ENCODE data around the gene PLCB3.

The PLCB3 gene

DNA sequence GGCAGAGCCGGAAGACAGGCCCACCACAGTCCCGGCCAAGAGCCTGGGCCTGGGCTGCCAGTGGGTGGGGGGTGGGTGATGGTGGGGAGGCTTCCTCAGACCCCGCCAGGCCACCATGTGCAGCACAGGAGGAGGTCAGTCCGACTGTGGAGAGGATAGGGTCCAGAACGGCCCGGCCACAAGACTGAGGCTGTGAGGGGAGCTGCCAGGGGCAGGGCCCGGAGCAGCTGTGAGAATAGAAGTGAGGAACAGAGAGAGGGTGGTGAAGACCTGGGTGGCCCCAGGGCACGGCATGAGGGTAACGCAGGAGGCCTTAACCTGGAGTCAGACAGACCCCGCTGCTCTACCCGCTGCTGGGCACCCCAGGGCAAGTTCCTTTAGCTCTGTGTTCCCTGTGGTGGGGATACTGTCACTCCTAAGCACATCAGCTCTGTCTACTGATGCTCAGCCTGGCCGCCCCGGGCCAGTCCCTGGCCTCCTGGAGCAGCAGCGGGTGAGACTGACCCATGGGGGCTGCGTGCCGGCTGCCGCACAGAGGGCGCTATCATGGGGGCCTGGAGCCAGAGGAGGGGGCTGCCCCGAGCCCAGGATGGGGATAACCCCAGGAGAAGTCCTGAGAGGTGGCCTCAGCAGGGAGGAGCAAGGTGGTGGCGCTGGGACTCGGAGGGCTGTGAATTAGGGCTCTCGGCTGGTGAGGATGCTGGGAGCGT lies 43.1 kb upstream of the PLCB3 start:
- TF ChIP-seq POLR2A (IDR thresholded peaks at IDR 0.05; ENCODE audit: low read depth, low read length), result no peak
- TF ChIP-seq POU2F2 (IDR thresholded peaks at IDR 0.05; ENCODE audit: low read depth, low read length), result no peak
- TF ChIP-seq POLR2AphosphoS5 (IDR thresholded peaks at IDR 0.05; ENCODE audit: low read depth, low read length), result no peak
- no peak for TF ChIP-seq TAF1 (IDR thresholded peaks at IDR 0.05; ENCODE audit: low read depth, low read length)
- no peak for TF ChIP-seq SPI1 (IDR thresholded peaks at IDR 0.05; ENCODE audit: low read depth, low read length)
- no peak for TF ChIP-seq PAX5 (IDR thresholded peaks at IDR 0.05; ENCODE audit: insufficient read depth, low read length, severe bottlenecking)
- FAIRE-seq (no peak), DNase-seq (ENCODE audit: insufficient read length, low spot score) (no peak)

DNA sequence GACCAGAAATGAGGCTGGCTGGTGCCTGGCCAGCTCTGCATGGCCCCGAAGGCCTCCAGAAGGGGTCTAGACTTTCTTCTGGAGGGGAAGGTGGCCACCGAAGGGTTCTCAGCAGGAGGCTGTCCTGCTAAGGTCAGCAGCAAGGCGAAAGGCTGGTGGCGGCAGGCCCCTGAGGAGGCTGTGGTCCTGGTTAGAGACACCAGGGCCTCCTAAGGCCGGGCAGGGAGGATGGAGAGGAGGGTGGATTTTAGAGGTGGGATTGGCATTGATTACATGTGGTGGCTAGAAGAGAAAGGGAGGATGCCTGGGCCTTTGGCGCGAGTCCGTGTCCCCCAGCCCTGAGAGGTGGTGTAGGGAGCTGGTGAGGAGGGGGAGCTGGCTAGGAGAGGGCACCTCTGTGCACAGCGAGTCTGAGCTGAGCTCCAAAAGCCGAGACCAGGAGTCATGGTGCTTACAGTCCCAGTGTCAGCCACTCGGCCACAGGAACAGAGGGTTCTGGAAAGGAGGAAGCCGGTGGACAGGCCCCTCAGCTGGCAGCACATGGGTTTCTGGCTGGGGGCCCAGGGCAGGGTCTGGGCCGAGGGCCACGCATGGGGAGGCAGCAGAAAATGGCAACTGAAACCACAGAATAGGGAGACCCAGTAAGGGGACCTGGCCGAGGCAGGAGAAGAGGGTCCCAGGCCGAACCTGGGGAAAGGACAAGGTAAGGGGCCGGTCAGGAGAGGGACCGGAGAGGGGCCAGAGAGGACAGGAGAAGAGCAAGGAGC lies 42.4 kb upstream of the PLCB3 start:
- FAIRE-seq (no peak), DNase-seq (ENCODE audit: insufficient read length, low spot score) (no peak)
- TF ChIP-seq POLR2A (IDR thresholded peaks at IDR 0.05; ENCODE audit: low read depth, low read length), result no peak
- TF ChIP-seq SPI1 (IDR thresholded peaks at IDR 0.05; ENCODE audit: low read depth, low read length), result no peak
- no peak for TF ChIP-seq TAF1 (IDR thresholded peaks at IDR 0.05; ENCODE audit: low read depth, low read length)
- TF ChIP-seq POLR2AphosphoS5 (IDR thresholded peaks at IDR 0.05; ENCODE audit: low read depth, low read length), result no peak

DNA sequence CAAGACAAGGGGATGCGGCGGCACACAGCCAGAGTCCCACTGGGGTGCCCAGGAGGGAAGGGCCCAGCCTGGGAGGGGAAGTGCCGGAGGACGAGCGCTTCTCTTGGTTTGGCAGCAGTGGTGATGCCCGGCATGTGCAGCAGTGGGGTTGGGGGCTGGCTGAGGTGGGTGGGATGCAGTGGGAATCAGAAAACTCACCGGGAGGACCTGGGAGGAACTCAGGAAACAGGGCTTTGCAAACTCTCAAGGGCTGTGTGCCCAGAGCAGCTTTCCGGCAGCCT lies 41.8 kb upstream of the PLCB3 start:
- DNase-seq (ENCODE audit: insufficient read length, low spot score) (no peak), FAIRE-seq (no peak)
- TF ChIP-seq POU2F2 (IDR thresholded peaks at IDR 0.05; ENCODE audit: low read depth, low read length) (no peak), POLR2AphosphoS5 (IDR thresholded peaks at IDR 0.05; ENCODE audit: low read depth, low read length) (no peak), SPI1 (IDR thresholded peaks at IDR 0.05; ENCODE audit: low read depth, low read length) (no peak), TAF1 (IDR thresholded peaks at IDR 0.05; ENCODE audit: low read depth, low read length) (no peak), PAX5 (IDR thresholded peaks at IDR 0.05; ENCODE audit: insufficient read depth, low read length, severe bottlenecking) (no peak), POLR2A (IDR thresholded peaks at IDR 0.05; ENCODE audit: low read depth, low read length) (no peak)

DNA sequence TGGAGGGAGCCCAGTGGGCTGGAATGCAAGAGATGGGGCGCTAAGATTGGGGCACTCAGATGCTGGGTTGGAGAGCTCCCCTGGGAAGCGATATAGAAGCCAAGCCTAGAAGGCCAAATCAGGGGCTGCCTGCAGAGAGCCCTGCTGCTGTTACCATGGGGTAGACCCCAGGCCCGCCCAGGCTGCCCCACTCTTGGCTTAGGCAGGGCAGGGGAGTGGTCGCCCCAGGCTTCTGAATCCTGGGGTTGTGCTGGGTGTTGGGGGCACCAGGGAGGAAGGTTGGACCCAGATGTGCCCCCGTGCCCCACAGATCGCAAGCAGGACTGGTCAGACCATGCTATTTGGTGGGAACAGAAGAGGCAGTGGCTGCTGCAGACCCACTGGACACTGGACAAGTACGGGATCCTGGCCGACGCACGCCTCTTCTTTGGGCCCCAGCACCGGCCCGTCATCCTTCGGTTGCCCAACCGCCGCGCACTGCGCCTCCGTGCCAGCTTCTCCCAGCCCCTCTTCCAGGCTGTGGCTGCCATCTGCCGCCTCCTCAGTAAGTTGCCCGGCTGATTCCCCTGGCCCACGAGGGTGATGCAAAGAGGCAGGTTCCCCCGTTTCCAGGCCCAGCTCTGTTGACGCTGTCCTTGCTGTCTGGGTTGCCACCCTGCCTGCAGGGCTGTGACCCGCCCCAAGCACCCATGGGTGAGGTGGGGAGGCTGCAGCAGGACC lies 40.9 kb upstream of the PLCB3 start:
- no peak for FAIRE-seq
- TF ChIP-seq POLR2AphosphoS5 (IDR thresholded peaks at IDR 0.05; ENCODE audit: low read depth, low read length) (no peak), POU2F2 (IDR thresholded peaks at IDR 0.05; ENCODE audit: low read depth, low read length) (no peak), TAF1 (IDR thresholded peaks at IDR 0.05; ENCODE audit: low read depth, low read length) (no peak), PAX5 (IDR thresholded peaks at IDR 0.05; ENCODE audit: insufficient read depth, low read length, severe bottlenecking) (no peak), POLR2A (IDR thresholded peaks at IDR 0.05; ENCODE audit: low read depth, low read length) (no peak), SPI1 (IDR thresholded peaks at IDR 0.05; ENCODE audit: low read depth, low read length) (no peak)
- DNase-seq (ENCODE audit: insufficient read length, low spot score), result no peak

DNA sequence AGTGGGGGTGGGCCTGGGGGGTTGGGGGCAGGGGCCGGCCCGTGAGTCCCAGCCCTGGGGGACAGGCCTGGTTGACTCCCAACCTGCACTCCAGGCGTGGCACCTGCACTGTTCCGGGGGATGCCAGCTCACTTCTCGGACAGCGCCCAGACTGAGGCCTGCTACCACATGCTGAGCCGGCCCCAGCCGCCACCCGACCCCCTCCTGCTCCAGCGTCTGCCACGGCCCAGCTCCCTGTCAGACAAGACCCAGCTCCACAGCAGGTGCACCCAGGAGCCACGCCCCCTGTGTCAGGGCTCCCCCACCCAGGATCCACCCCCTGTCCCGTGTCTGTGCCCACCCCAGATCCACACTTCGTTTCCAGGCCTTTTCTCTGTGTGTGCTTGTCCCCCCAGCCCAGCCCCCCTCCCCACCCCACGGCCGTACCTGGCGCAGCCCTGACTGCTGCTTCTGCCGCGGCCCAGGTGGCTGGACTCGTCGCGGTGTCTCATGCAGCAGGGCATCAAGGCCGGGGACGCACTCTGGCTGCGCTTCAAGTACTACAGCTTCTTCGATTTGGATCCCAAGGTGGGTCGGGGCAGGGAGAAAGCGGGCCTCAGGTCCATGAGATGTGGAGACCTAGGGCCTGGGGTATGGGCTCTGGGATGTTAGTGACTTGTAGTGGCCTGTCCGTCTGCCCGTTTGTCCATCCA lies 40.0 kb upstream of the PLCB3 start:
- TF ChIP-seq TAF1 (IDR thresholded peaks at IDR 0.05; ENCODE audit: low read depth, low read length) (no peak), POLR2A (IDR thresholded peaks at IDR 0.05; ENCODE audit: low read depth, low read length) (no peak), POU2F2 (IDR thresholded peaks at IDR 0.05; ENCODE audit: low read depth, low read length) (no peak), POLR2AphosphoS5 (IDR thresholded peaks at IDR 0.05; ENCODE audit: low read depth, low read length) (no peak), SPI1 (IDR thresholded peaks at IDR 0.05; ENCODE audit: low read depth, low read length) (no peak), PAX5 (IDR thresholded peaks at IDR 0.05; ENCODE audit: insufficient read depth, low read length, severe bottlenecking) (no peak)
- DNase-seq (ENCODE audit: insufficient read length, low spot score) (no peak), FAIRE-seq (no peak)

DNA sequence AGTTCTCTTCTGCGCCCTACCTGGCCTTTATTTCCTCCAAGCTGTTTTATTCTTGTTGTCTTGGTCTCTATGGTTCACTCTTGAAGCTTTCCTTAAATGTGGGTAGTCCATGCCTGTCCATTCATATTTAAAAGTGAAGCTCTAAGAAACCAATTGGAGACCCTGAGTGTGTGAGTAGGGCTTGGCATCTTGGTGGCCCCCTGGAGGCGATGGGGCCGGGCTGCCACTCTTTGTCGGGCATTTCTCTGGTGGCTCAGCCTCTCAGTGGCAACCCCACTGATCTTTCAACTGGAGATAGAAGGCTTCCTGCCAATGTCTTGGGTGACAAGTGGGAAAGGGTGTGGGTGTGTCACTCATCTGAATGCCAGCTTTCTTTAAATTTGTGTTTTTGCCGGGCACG lies 34.5 kb upstream of the PLCB3 start:
- no peak for TF ChIP-seq SPI1 (IDR thresholded peaks at IDR 0.05; ENCODE audit: low read depth, low read length)
- TF ChIP-seq PAX5 (IDR thresholded peaks at IDR 0.05; ENCODE audit: insufficient read depth, low read length, severe bottlenecking), result no peak
- no peak for TF ChIP-seq TAF1 (IDR thresholded peaks at IDR 0.05; ENCODE audit: low read depth, low read length)
- TF ChIP-seq POLR2A (IDR thresholded peaks at IDR 0.05; ENCODE audit: low read depth, low read length), result no peak
- no peak for TF ChIP-seq POLR2AphosphoS5 (IDR thresholded peaks at IDR 0.05; ENCODE audit: low read depth, low read length)
- no peak for TF ChIP-seq POU2F2 (IDR thresholded peaks at IDR 0.05; ENCODE audit: low read depth, low read length)
- no peak for FAIRE-seq
- DNase-seq (ENCODE audit: insufficient read length, low spot score), result no peak

DNA sequence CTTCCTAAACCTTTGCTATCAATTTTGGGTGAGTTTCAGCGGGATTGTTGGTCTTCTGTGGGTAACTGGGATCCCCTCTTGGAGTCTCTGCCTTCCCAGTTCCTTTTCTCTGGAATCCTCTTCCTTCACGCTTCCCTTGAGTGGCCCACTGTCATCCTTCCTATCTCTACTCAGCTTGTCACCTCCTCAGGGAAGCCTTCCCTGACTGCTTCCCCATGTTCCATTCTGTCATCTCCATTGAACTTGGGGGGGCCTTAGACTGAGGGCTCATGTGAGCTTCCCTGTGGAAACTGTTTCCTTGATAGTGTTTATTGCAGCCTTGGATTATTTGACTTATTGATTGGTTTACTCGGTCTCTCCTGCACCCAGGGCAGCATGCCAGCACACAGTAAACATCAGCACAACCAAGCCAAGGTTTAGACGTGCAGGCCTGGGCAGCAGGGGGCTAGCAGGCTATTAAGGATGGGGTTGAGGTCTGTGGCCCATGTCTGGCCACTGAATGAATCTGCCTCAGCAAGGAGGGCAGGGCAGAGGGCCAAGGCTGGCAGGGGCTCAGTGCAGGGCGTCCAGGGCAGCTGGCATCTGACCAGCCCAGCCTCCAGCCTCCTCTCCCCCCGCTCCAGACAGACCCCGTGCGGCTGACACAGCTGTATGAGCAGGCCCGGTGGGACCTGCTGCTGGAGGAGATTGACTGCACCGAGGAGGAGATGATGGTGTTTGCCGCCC lies 32.5 kb upstream of the PLCB3 start:
- DNase-seq (ENCODE audit: insufficient read length, low spot score), result no peak

DNA sequence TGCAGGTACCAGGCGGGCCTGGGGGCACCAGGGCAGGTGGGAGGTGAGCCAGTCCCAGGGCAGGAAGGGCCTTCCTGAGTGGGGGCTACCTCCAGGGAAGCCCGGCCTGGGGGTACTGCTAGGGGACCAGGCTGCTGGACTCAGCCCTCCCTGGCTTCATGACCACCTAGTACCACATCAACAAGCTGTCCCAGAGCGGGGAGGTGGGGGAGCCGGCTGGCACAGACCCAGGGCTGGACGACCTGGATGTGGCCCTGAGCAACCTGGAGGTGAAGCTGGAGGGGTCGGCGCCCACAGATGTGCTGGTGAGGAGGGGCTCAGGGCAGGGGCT lies 32.0 kb upstream of the PLCB3 start:
- FAIRE-seq (no peak), DNase-seq (ENCODE audit: insufficient read length, low spot score) (no peak)
- TF ChIP-seq TAF1 (IDR thresholded peaks at IDR 0.05; ENCODE audit: low read depth, low read length) (no peak), SPI1 (IDR thresholded peaks at IDR 0.05; ENCODE audit: low read depth, low read length) (no peak), POLR2A (IDR thresholded peaks at IDR 0.05; ENCODE audit: low read depth, low read length) (no peak), POU2F2 (IDR thresholded peaks at IDR 0.05; ENCODE audit: low read depth, low read length) (no peak), POLR2AphosphoS5 (IDR thresholded peaks at IDR 0.05; ENCODE audit: low read depth, low read length) (no peak), PAX5 (IDR thresholded peaks at IDR 0.05; ENCODE audit: insufficient read depth, low read length, severe bottlenecking) (no peak)

More for the DNA sequence above, 32.5 kb upstream of the PLCB3 start:
- FAIRE-seq, result no peak
- no peak for TF ChIP-seq SPI1 (IDR thresholded peaks at IDR 0.05; ENCODE audit: low read depth, low read length)
- TF ChIP-seq POLR2AphosphoS5 (IDR thresholded peaks at IDR 0.05; ENCODE audit: low read depth, low read length), result no peak
- TF ChIP-seq PAX5 (IDR thresholded peaks at IDR 0.05; ENCODE audit: insufficient read depth, low read length, severe bottlenecking), result no peak
- TF ChIP-seq POU2F2 (IDR thresholded peaks at IDR 0.05; ENCODE audit: low read depth, low read length), result no peak
- TF ChIP-seq TAF1 (IDR thresholded peaks at IDR 0.05; ENCODE audit: low read depth, low read length), result no peak
- TF ChIP-seq POLR2A (IDR thresholded peaks at IDR 0.05; ENCODE audit: low read depth, low read length), result no peak
